Measurements from ENCODE around the gene FANCD2OS.
"Not testable (repeated sequence)": the region's sequence is repeated elsewhere in the genome, so short reads cannot be mapped to it uniquely, and the experiment has no call there.

FANCD2OS gene

DNA sequence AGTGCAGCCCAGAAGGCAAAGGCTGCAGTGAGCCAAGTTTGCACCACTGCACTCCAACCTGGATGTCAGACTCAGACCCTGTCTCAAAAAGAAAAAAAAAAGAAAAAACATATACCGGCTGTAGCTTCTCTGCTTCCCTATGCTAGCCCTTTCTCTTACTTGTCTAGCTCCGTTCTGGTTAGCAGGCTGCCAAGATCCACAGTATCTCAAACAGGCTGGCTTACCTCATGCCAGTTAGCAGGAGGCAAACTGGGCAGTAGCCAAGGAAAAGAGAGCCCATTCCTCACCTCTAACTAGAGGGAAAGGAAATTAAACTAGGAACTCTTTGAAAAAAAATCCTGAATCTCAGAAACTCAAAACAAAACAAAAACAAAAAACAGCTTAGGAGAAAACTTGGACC, 16.7 kb downstream of the FANCD2OS start:
- not testable (repeated sequence) for DNase-seq (ENCODE audit: low read depth)

DNA sequence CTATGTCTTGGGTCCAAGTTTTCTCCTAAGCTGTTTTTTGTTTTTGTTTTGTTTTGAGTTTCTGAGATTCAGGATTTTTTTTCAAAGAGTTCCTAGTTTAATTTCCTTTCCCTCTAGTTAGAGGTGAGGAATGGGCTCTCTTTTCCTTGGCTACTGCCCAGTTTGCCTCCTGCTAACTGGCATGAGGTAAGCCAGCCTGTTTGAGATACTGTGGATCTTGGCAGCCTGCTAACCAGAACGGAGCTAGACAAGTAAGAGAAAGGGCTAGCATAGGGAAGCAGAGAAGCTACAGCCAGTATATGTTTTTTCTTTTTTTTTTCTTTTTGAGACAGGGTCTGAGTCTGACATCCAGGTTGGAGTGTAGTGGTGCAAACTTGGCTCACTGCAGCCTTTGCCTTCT, 17.3 kb downstream of the FANCD2OS start:
- not testable (repeated sequence) for DNase-seq (ENCODE audit: low read depth)

GRCh38 chr3:10090179-10090578, 17.9 kb downstream of the FANCD2OS start:
- no peak for DNase-seq (ENCODE audit: low read depth)

DNA sequence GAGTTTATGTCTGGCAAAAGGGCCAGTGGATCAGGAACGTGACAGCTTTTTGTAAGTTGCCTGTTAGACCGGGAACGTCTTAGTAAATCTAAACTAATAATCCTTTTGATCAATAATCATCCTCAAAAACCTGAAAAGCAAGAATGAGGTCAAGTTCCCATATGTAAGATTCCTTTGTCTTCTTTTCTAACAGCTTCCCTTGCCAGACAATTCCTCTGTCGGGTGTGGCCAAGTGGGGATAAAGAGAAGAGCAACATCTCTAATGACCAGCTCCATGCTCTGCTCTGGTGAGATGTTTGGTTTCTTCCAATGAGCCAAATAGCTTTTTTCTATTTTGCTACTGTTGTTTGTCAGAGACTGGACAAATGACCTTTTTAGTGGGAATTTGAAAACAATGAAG, 19.8 kb downstream of the FANCD2OS start:
- DNase-seq (ENCODE audit: low read depth), result no peak

GRCh38 chr3:10085738-10086137, 22.3 kb downstream of the FANCD2OS start:
- no peak for DNase-seq (ENCODE audit: low read depth)

GRCh38 chr3:10081871-10082270, 26.2 kb downstream of the FANCD2OS start:
- no peak for DNase-seq (ENCODE audit: low read depth)

DNA sequence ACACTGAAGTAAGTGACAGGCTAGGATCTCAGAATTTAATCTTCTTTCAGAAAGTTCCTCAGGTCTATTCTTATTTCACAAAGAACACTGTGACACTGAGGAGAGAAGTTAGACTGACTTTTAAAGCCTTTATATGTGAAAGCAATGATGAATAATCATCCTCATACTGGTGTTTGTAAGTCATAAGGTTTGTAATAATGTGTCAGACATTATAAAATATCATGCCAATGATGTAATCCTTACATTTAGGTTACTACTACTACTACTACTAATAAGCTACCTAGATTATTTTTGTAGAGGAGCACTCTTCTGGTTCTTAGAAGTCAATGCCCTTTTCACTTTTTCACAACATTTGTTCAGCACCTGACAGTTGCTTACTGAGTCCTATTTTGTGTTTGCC, 33.4 kb downstream of the FANCD2OS start:
- no peak for DNase-seq (ENCODE audit: low read depth)

GRCh38 chr3:10070077-10070476, 38.0 kb downstream of the FANCD2OS start:
- DNase-seq (ENCODE audit: low read depth), result not testable (repeated sequence)

DNA sequence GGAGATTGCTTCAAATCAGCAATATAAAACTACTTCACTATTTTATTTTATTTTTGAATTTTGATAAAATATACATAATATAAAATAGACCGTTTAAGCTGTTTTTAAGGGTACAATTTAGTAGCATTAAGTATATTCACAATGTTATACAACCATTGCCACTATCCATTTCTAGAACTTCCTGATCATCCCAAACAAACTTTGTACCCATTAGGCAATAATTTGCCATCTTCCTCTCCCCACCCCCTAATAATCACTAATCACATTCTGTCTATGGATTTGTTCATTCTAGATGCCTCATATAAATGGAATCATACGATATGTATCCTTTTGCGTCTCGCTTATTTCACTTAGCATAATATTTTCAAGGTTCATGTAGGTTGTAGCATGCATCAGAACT, 53.0 kb downstream of the FANCD2OS start:
- no peak for DNase-seq (ENCODE audit: low read depth)

Data from CMK (cell line).